ENCODE measurements around the gene NUP98.
A peak's percentile ranks its signal among the peaks of the same experiment; 100 is the strongest.
"Not testable (repeated sequence)": the region's sequence is repeated elsewhere in the genome, so short reads cannot be mapped to it uniquely, and the experiment has no call there.

NUP98 gene

DNA sequence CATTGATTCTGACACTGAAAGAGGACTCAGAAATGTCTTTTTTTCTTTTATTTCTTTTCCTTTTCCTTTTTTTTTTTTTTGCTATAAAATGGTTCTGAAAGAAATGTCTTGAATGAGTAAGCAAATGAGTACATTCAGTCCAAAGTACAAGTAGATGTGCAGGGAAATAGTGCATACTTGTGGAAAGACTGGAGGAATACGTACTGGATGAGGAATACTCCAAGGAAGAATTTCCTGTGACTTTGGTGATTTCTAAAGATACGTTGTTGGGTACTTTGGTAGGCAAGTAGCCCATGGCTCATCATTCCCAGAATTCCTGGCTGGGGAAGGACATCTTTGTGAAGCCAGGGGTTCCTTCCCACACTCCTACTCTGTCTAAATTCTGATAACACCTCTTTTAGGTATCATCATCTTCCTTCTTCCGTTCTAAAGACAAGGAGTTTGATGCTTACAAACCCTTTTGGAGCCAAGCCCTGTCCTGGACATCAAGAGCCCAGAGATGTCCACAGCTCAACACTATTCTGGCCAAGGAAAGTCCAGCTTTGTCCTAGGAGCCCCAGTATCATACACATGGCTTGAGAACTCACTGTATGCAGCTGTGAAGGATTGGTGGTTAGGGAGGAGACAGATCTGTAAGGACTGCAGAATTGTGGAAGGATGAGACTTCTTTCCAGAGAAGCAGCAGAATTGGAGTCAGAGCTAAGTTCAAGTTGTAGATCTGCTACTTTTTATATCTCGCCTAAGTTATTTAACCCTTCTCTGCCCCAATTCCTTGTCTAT, 4.8 kb upstream of the NUP98 start:
- Mint-ChIP-seq H3K9me3 (no peaks in the 10 kb centered on the region), H3K36me3 (peaks cover 4% of the 10 kb centered on the region), H3K4me1 (peaks cover 26% of the 10 kb centered on the region), H3K27ac (no peak overlapping the region), H3K27me3 (peaks cover 4% of the 10 kb centered on the region), H3K4me3 (no peak overlapping the region)
- DNase-seq: no peak
- CTCF ChIA-PET: no interaction called here

DNA sequence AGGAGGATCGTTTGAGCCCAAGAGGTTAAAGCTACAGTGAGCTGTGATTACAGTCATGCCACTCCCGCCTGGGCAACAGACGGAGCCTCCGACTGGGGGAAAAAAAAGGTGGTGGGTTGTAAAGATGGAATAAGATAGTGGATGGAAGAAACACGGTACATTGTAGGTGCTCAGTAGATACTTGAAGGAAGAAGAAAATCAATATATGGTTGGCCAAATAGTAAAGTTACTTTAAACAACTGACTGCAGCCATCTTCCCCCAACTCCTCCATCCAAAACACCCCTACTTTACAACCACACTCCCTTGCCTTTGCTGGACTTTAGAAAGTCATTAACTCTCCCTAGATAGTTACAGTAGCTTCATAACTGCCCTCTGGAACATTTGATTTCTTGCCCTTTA, 2.5 kb upstream of the NUP98 start:
- Mint-ChIP-seq H3K27ac (no peak overlapping the region), H3K36me3 (peaks cover 8% of the 10 kb centered on the region), H3K27me3 (peaks cover 4% of the 10 kb centered on the region), H3K4me1 (peaks cover 42% of the 10 kb centered on the region), H3K4me3 (no peak overlapping the region), H3K9me3 (no peaks in the 10 kb centered on the region)
- CTCF ChIA-PET: no interaction called here
- DNase-seq: no peak

DNA sequence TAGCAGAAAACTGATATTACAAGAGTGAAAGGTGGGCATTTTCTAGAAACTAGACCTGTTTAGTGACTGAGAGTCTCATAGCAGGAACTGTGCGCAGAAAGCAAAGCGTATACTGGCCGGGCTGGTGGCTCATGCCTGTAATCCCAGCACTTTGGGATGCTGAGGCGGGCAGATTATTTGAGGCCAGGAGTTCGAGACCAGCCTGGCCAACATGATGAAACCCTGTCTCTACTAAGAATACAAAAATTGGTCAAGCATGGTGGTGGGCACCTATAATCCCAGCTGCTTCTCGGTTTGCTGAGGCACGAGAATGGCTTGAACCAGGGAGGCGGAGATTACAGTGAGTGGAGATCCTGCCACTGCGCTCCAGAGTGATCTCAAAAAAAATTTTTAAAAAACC, 1.8 kb upstream of the NUP98 start:
- Mint-ChIP-seq H3K36me3 (peaks cover 15% of the 10 kb centered on the region), H3K9me3 (no peaks in the 10 kb centered on the region), H3K4me3 (peak overlapping the region; percentile 89), H3K4me1 (peaks cover 45% of the 10 kb centered on the region), H3K27ac (peak overlapping the region; percentile 96), H3K27me3 (peaks cover 4% of the 10 kb centered on the region)
- CTCF ChIA-PET: interaction anchor here (2.3 kb wide), 1 partner anchor 9 kb away, joined by 21 read pairs; the partner anchor contains the start of gene PGAP2
- no peak for DNase-seq

DNA sequence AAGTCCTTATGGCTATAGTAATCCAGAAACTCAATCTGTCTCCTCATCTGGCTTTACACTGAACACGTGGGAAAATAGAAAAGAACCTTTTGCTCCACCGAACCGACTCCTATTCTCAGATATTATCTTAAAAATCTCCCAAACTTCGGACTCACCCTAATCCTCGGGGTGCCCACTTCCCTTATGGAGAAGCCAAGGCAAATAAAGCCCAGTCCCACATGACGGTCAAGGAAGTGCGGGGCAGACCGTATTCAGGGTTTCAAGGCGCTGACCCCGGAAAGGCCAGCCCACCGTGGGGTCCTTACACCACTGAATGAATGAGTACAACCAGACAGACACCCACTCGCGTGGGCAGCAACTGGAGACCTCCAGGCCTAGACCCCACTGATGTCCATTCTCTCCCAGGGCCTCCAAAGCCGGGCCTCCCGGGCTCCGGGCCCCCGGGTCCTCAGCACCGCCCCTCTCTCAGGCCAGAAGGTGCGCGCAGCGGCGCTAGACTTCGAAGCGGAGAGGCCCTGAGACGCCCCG, 489 bp downstream of the NUP98 start:
- peak overlapping the region; percentile 96 for H3K27ac Mint-ChIP-seq
- peak overlapping the region; percentile 89 for H3K4me3 Mint-ChIP-seq
- CTCF ChIA-PET: interaction anchor here (2.3 to 3.6 kb wide), 2 partner anchors 12 kb away, joined by 15 to 21 read pairs; partner anchors contain the start of gene PGAP2
- DNase-seq: no peak
- H3K27me3 Mint-ChIP-seq: peaks cover 4% of the 10 kb centered on the region
- peaks cover 51% of the 10 kb centered on the region for H3K4me1 Mint-ChIP-seq
- no peaks in the 10 kb centered on the region for H3K9me3 Mint-ChIP-seq
- peaks cover 29% of the 10 kb centered on the region for H3K36me3 Mint-ChIP-seq

DNA sequence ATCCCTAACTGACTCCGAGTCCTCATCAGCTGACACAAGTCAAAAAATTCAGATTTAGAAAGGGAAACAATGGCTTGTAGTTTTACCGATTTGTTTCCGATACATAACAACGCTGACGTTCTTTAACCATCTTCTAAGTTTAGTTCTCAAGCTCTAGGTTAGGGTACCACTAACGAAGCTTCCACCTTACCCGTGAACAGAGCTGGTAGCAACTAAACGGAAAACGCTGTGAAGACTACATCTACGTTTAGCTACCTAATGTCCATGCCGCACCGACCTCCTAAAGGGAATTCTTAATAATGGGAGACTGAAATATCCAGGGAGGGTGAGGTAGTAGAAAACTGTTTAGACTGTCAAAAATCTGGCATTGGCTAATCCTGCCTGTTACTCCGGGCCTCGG, 1.0 kb downstream of the NUP98 start:
- CTCF ChIA-PET: interaction anchor here (1.4 to 3.6 kb wide), 2 partner anchors 12 kb away, joined by 4 to 15 read pairs; partner anchors contain the start of gene PGAP2
- Mint-ChIP-seq H3K9me3 (no peaks in the 10 kb centered on the region), H3K27ac (peak overlapping the region; percentile 96), H3K36me3 (peaks cover 29% of the 10 kb centered on the region), H3K27me3 (peaks cover 4% of the 10 kb centered on the region), H3K4me3 (peak overlapping the region; percentile 89), H3K4me1 (peaks cover 51% of the 10 kb centered on the region)
- DNase-seq: no peak

DNA sequence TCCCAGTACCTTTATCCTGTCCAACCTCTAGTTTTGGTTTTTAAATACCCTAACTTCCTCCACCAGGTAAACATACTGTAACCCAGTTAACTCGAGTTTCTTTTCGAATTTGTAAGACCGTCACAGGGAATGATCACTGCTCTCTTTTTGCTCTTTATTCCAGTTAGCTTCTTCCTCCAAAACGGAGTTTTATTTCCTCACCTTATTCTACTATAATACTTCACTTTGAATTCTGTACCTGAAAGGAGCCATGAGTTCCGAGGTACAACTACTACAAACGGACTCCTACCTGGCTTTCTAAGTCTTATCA, 1.4 kb downstream of the NUP98 start:
- Mint-ChIP-seq H3K4me3 (peak overlapping the region; percentile 89), H3K9me3 (no peaks in the 10 kb centered on the region), H3K27me3 (peaks cover 4% of the 10 kb centered on the region), H3K36me3 (peaks cover 29% of the 10 kb centered on the region), H3K4me1 (peaks cover 51% of the 10 kb centered on the region), H3K27ac (peak overlapping the region; percentile 96)
- CTCF ChIA-PET: interaction anchor here (1.4 to 3.6 kb wide), 2 partner anchors 11 to 12 kb away, joined by 4 to 15 read pairs; partner anchors contain the start of gene PGAP2
- no peak for DNase-seq

DNA sequence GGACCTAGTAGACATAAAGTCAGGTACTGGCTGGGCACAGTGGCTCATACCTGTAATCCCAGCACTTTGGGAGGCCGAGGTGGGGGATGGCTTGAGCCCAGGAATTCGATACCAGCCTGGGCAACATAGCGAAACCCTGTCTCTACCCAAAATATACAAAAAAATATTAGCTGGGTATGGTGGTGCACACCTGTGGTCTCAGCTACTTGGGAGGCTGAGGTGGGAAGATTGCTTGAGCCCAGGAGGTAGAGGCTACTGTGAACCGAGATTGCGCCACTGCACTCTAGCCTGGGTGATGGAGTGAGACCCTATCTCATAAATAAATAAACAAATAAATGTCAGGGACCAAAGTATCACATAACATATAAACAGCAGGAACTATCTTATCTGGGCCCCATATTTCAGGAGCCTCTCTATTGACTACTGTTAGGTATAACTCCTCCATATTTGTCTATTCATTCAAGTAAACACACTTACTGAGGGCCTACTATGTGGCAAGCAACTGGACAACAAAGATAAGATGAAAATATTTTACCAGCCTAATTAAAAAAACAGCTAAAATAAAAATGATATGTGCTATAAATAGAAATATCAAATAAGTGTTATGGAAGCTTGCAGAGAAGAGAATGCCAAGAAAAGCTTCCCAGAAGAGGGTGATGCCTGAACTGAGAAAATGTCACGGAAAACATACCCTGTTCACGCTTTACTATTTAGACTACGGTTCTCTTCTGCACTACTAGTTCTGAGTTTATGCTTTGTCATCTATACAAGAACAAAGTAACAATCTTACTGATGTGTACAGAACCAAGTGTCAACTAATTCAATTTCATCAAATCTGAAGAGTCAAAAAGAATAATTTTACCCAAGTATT, 2.0 kb downstream of the NUP98 start:
- H3K4me3 Mint-ChIP-seq: peak overlapping the region; percentile 89
- peaks cover 51% of the 10 kb centered on the region for H3K4me1 Mint-ChIP-seq
- H3K27ac Mint-ChIP-seq: peak overlapping the region; percentile 96
- CTCF ChIA-PET: interaction anchor here (1.4 to 3.6 kb wide), 2 partner anchors 11 to 13 kb away, joined by 4 to 15 read pairs; partner anchors contain the start of gene PGAP2
- H3K27me3 Mint-ChIP-seq: peaks cover 4% of the 10 kb centered on the region
- H3K9me3 Mint-ChIP-seq: no peaks in the 10 kb centered on the region
- peaks cover 32% of the 10 kb centered on the region for H3K36me3 Mint-ChIP-seq
- no peak for DNase-seq

DNA sequence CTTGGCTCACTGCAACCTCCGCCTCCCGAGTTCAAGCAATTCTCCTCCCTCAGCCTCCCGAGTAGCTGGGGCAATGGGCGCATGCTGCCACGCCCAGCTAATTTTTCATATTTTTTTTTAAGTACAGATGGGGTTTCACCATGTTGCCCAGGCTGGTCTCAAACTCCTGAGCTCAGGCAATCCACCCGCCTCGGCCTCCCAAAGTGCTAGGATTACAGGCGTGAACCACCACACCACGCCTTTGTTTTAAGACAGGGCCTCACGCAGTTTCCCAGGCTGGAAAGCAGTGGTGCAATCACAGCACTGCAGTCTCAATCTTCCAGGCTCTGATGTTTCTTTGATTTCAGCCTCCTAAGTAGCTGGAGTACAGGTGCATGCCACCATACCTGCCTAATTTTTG, 3.0 kb downstream of the NUP98 start:
- H3K9me3 Mint-ChIP-seq, H3K4me3 Mint-ChIP-seq, H3K27me3 Mint-ChIP-seq, H3K27ac Mint-ChIP-seq, DNase-seq: not testable (repeated sequence)
- peaks cover 48% of the 10 kb centered on the region for H3K4me1 Mint-ChIP-seq
- CTCF ChIA-PET: interaction anchor here (3.6 kb wide), 1 partner anchor 14 kb away, joined by 15 read pairs; the partner anchor contains the start of gene PGAP2
- H3K36me3 Mint-ChIP-seq: peaks cover 36% of the 10 kb centered on the region

DNA sequence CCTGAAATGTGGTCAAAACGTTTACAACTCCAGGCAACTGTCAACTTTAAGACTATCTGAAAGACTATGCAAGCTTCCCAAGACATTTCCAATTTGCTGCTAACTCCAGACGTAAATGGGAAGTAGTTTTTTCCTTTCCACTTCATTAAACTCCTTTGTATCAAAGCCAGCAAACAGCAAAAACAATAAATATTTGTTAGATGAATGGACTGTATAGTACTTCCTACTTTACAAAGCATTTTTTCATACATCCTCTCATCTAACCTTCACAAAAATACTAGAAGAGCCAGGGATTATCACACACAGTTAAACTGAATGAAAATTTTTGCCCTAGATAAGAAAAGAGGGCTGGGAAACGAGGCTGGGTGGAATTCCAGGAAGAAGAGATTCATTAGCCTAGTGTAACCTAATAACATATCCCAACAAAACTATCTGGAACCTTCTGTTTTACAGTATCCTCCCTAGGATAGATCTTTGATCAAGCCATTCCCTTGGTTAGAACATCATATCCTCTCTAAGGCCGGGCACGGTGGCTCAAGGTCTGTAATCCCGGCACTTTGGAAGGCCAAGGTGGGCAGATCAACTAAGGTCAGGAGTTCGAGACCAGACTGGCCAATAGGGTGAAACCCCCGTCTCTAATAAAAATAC, 10.4 kb downstream of the NUP98 start:
- Mint-ChIP-seq H3K36me3 (peaks cover 27% of the 10 kb centered on the region), H3K27me3 (no peaks in the 10 kb centered on the region), H3K4me3 (no peak overlapping the region), H3K27ac (peak overlapping the region; percentile 78), H3K4me1 (peaks cover 65% of the 10 kb centered on the region), H3K9me3 (no peaks in the 10 kb centered on the region)
- DNase-seq: no peak
- CTCF ChIA-PET: interaction anchor here (4.9 kb wide), 1 partner anchor 21 kb away, joined by 34 read pairs; the partner anchor contains the start of gene PGAP2

DNA sequence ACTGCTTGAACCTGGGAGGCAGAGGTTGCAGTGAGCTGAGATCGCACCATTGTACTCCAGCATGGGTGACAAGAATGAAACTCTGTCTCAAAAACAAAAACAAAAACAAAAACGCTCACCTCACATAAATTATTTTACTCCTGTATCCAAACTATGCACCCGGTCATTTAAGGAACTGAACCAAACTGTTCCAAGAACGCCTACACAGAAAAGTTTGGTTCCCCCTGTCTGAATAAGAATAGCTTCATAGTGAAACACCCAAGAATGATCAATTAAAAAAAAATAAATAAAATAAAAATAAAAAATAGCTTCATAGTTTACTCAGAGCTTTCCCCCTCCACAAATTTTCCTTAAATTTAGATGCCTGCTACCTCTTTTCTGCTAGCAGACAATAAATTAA, 13.7 kb downstream of the NUP98 start:
- Mint-ChIP-seq H3K36me3 (peaks cover 35% of the 10 kb centered on the region), H3K9me3 (no peaks in the 10 kb centered on the region)

DNA sequence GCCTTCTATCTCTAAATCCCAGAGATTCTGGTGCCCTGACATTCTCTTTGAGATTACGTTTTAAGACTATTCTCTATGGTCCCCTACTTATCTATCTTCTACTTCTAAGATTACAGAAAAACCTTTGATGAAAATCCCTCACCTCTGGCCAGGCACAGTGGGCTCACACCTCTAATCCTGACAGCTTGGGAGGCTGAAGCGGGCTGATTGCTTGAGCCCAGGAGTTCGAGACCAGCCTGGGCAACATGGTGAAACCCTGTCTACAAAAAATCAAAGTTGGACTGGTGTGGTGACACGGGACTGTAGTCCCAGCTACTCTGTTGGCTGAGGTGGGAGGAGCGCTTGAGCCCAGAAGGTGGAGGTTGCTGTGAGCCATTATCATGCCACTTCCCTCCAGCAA, 14.4 kb downstream of the NUP98 start:
- H3K4me3 Mint-ChIP-seq: no peak overlapping the region

More for the DNA sequence above, 13.7 kb downstream of the NUP98 start:
- DNase-seq: no peak
- no peak overlapping the region for H3K4me3 Mint-ChIP-seq
- peak overlapping the region; percentile 61 for H3K27ac Mint-ChIP-seq
- H3K27me3 Mint-ChIP-seq: no peaks in the 10 kb centered on the region
- CTCF ChIA-PET: interaction anchor here (4.9 kb wide), 1 partner anchor 25 kb away, joined by 34 read pairs; the partner anchor contains the start of gene PGAP2
- H3K4me1 Mint-ChIP-seq: peaks cover 64% of the 10 kb centered on the region

DNA sequence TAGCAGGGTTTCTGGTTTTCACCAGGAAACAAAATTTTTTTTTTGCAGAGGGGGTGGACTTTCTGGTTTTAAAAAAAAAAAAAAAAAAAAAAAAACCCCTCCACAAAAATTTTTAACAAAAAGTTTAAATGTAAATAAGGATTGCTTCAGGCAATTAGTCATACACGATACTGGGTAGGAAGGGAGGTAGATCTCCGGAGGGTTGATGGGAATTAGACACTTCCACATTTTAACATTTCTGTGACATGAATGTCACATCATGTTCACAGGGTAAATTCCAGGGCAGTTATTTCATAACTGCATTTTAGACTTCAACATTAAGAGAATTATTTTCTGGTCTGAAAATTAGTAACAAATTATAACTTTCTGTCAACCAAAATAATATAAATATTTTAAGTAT, 15.9 kb downstream of the NUP98 start:
- CTCF ChIA-PET: interaction anchor here (0.8 kb wide), 1 partner anchor 26 kb away, joined by 4 read pairs; no protein-coding TSS in a partner anchor
- H3K27ac Mint-ChIP-seq: peak overlapping the region; percentile 77
- no peaks in the 10 kb centered on the region for H3K27me3 Mint-ChIP-seq
- no peaks in the 10 kb centered on the region for H3K9me3 Mint-ChIP-seq
- DNase-seq: no peak
- H3K4me3 Mint-ChIP-seq: no peak overlapping the region
- H3K36me3 Mint-ChIP-seq: peaks cover 40% of the 10 kb centered on the region
- H3K4me1 Mint-ChIP-seq: peaks cover 48% of the 10 kb centered on the region

More for the DNA sequence above, 14.4 kb downstream of the NUP98 start:
- CTCF ChIA-PET: interaction anchor here (4.9 kb wide), 1 partner anchor 25 kb away, joined by 34 read pairs; the partner anchor contains the start of gene PGAP2
- Mint-ChIP-seq H3K9me3 (no peaks in the 10 kb centered on the region), H3K4me1 (peaks cover 63% of the 10 kb centered on the region), H3K27ac (no peak overlapping the region), H3K27me3 (no peaks in the 10 kb centered on the region), H3K36me3 (peaks cover 38% of the 10 kb centered on the region)
- no peak for DNase-seq

DNA sequence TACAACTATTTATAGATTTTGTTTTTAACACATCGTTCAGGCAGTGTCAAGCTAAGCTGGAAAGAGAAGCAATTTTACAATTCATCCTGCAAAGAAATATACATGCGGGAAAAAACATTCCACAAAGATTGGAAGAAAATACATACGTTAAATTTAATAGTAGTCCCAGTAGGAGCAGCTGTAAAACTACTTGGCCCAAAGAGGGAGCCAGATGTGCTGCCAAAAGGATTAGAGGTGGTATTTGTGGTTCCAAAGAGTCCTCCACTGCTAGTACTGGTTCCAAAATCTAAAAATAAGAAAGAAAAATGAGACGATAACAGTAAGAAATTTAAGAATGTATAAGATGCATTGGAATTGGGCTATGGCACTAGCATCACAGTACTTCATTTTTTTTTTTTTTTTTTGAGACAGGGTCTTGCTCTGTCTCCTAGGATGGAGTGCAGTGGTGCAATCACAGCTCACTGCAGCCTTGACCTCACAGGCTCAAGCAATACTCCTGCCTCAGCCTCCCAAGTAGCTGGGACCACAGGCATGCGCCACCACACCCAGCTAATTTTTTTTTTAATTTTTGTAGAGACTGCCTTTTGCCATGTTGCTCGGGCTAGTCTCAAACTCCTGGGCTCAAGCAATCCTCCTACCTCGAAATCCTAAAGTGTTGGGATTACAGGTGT, 21.5 kb downstream of the NUP98 start:
- H3K27me3 Mint-ChIP-seq: no peaks in the 10 kb centered on the region
- H3K4me1 Mint-ChIP-seq: peaks cover 2% of the 10 kb centered on the region
- CTCF ChIA-PET: interaction anchor here (1.6 to 2.3 kb wide), 2 partner anchors 31 to 33 kb away, joined by 5 to 10 read pairs; partner anchors contain the start of gene PGAP2
- H3K36me3 Mint-ChIP-seq: peaks cover 54% of the 10 kb centered on the region
- H3K9me3 Mint-ChIP-seq: no peaks in the 10 kb centered on the region
- no peak overlapping the region for H3K4me3 Mint-ChIP-seq
- no peak for DNase-seq
- H3K27ac Mint-ChIP-seq: no peak overlapping the region
